GM19025 (cell line): ENCODE results near the gene THY1.

ENCODE experiments used
- ATAC-seq: cut with Tn5 transposase; IDR thresholded peaks from one replicate; pipeline ENCODE4 v1.9.1; 2021; ENCODE audit warnings: mild to moderate bottlenecking, low read depth, moderate library complexity; ENCODE audit not compliant: unreplicated experiment

The THY1 gene

DNA sequence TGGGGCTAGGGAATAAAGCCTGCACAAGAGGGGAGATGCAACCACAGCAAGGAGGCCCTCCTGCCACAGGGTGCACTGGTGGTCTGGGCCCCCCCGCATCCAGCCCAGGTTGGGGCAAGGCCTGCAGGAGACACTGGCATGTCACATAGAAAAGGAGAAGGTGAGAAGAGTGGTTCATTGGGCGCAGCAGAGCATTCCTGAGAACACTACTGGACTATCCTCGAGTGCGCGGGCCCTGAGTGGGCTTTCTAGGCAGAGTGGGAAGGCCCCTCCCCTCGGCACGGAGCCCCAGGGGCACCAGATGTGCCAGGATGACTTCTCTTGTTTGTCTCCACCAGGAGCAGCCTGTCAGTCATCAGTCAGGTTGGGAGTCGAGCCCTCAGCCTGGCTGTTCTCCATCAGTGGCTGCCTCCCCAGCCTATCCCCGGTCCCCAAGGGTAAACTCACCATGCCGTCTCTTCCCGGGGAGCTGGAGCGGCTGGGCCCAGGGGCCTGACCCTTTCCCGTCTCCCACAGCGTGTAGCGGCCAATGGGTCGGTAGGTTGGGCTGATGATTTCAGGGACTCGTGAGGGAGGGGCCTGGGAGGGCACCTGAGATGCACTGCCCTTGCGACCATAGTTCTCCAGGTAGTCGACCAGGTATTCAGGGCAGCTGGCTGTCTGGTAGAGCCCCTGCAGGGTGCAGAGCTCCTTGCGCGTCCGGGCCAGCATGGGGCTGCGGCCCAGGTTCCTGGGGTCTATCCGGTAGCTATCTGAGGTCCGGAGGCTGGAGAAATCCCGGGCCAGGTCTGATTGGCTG is 50.5 kb downstream of the THY1 start:
- no peak for ATAC-seq

DNA sequence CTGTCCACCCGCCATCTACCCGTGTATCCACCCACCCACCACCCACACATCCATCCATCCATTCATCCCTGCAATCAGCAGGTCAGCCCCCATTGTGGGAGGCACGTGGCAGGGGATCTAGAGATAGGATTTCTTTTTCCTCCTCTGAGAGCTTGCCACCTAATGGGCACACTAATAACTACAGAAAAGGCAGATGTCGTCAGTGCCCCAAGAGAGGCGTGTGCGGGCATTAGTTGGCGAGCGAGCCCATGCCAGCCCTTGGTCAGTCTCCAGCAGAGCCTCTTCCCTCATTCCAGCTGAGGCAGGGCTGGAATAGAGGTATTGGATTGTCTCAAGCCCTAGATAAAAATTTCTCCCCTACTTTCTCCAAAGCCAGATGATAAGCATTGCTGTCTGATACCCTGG is 51.2 kb downstream of the THY1 start:
- ATAC-seq = no peak

DNA sequence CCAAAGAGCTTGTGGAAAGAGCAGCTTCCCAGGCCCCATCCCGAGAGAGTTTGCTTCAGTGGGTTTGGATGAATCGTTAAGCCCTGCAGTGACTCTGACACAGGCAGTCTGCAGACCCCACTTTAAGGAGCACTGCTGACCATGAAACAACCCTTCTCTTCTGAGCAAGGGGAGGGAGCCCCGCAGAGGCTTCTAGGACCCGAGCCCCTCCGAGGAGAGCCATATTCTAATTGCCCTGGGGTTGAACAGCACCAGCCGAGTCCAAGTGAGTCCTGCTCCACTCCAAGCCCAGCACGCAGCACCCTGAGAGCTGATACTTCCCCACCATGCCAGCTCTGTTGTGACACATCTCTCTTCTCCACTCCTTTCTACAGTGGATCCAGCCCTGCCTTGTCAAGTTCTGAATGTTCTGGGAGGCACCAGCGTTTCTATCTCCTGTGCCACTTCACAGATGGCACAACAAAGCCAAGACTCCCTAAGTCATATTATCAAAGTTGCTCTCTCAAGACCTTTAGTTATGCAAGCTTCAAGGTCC is 51.8 kb downstream of the THY1 start:
- ATAC-seq = no peak

DNA sequence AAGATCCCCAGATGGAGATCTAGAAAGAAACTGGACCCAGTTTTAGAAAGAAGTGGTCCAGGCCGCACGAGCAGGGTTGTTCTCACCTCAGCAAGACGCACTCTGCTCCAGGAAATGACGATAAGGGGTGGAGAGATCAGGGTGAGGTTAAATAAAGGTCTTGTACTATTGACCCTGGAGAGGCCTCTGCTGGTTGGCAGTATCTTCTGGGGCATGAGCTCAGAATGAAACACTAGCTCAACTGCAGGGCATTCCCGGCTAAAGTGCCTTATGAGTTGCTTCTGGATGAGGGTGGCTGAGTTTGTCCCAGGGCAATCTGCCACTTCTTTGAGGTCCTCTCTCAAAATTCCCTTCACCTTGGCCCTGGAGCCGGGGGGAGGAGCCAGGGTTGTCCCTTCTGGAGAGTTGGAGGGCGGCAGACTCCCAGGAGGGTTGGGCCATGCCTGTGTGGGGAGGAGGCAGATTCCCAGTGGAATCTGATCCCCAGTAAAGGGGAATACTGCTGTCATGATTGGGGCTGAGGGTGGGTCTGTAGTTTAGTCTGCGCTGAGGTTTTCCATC is 52.4 kb downstream of the THY1 start:
- no peak for ATAC-seq

DNA sequence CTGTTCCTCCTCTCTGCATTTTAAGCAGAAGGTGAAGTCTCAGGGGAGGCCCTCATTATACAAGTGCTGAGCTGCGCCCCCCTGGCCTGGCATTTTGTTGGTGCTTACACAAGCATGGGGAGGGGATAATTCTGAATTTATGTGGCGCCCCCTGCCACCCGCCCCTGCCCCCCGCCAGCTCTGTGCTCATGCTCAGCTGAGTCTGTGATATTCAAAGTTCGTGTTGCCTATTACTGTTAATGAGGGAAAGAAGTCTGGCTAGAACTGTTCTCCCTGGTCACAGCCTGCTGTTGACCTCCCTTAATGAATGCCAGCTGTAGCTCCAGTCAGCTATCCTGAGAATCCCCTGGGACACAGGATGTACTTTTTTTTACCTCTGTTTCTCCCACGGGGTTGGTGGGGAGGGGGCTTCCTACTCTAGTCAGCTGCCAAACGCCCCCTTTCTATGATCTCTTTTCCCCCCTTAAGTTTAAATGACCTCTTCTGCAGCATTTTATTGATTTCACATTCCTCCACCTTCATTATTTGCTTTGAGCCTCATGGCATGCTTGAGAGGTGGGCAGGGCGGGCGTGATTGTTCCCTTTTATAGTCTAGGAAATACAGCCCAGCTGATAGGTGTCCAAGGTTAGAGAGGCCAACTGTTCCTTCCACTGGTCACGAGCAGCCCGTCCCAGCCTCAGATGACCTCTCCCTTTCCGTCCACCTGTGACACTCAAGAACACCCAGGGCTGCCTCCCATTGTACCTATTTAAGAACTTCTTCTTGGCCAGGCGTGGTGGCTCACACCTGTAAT is 53.6 kb downstream of the THY1 start:
- no peak for ATAC-seq

DNA sequence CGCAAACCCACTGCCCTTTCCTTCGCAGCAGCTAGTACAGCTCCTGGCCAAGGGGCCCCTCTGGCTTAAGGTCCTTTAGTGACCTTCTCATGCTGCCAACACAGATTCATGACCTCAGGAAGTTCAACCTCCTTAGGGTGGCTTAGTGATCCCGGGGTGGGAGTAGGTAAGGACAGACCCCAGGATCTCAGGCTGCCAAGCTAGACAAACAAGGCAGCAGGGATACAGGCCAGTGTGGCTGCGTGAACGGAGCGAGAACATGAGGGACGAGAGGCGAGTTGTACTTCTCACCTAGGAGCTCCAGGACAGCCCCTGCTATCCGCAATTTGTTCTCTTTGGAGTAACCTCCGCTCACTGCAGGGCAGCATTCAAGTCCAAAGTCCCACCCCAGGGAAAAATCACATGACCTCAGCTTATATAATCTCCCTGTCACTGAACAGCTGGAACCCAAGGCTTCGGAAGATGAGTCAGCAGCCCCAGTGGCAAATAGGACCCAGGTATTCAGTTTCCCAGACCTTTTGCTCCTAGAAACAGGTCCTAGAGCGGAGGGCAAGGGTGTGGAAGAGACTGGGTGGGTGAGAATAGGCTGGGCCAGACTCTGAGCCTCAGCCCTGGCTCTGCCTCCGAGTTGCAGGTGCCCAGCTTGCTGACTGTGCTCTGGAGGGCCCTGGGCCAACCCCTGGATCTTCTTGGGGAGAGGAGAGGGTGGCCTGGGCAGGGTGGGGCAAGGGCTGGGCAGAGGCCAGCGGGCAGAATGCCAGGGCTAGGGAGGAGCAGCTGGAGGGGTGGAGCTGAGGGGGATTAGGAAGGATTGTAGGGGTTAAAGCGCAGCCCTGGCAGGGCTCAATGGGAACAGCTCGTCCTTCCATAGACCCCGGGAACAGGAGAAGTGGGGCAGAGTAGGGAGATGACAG is 54.6 kb downstream of the THY1 start:
- no peak for ATAC-seq

DNA sequence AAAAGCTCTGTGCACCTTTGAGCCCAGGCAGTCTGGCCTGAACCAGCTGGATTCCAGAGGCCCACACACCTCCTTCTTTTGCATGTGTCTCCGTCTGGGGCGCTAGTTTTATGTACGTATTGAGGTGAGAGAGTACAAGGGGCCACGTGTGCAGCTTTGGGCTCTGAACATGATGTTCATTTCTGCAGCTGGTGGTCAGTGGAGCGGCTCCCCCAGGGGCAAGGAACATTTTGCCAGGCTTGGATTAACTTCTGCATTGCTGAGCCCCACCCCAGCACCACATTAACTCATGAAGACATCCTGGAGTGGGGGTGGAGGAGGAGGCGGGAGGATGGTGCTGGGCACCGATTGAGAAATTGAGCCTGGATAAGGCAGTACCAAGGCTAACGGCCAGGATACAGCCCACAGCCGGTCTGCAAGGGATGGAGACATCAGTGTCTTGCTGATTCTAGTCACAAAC is 55.3 kb downstream of the THY1 start:
- no peak for ATAC-seq
